NCI-H748 treated with DMSO at 0.1 percent for 48 hours (cell line): Measurements from ENCODE around the gene FADS6.

ENCODE experiments used
- DNase-seq: peaks from one replicate; lab custom pipeline; 2025; lab: John Stamatoyannopoulos, UW

Gene FADS6

DNA sequence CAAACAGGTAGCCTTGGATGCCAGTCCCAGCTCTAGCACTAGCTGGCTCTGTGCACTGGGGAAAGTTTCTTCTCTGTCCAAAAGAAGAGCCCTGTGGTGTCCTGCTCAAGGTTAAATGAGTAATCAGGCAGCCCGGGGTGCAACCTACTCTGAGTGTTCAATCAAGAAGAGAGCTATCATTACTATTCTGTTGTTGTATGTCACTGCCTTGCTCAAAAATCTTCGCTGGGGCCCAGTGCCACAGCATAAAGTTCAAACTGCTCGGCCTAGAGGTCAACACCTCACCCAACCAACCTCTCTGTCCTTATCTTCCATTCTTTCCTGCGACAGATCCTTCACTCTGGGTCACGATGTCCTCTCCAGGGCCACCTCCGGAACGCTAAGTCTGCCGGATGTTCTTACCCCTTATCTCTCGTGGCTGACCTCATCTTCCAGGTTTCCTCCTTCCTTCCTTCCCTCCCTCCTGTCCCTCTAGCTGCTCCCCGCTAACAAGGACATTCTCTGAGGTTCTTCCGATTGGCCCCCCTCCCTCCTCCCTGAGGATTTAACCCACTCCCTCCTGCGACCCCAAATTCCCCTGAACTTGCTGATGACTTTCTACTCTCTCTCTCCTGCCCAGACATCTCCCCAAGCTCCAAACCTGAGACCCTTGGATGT, 25.1 kb downstream of the FADS6 start:
- DNase-seq = no peak

DNA sequence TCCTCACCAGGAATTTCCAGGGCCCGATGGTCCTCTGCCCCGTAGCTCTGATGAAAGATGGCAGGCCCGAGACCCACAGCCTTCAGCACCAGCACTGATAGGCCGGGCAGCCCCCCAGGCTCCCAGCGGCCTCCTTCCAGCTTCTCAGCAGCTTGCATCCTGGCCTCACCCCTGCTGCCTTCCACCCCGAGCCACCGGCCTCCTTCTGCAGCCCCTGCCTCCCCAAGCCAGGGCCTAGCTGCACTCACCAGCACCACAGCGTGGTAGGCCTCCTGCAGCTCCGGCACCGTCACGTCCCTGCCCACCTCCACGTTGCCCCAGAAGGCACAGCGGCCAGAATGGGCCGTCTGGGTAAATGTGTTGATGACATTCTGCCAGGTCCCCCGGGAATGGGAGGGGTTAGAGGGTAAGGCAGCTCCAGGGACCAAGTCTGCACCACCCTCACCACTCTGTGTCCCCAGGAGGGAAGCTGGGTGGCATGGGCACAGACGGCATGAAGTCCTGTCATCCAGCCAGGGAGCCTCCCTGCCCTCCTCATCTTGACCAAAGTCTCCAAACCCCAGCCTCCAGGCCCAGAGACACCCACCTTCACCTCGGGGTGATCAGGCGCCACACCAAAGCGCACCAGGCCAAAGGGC, 27.1 kb downstream of the FADS6 start:
- DNase-seq = no peak

DNA sequence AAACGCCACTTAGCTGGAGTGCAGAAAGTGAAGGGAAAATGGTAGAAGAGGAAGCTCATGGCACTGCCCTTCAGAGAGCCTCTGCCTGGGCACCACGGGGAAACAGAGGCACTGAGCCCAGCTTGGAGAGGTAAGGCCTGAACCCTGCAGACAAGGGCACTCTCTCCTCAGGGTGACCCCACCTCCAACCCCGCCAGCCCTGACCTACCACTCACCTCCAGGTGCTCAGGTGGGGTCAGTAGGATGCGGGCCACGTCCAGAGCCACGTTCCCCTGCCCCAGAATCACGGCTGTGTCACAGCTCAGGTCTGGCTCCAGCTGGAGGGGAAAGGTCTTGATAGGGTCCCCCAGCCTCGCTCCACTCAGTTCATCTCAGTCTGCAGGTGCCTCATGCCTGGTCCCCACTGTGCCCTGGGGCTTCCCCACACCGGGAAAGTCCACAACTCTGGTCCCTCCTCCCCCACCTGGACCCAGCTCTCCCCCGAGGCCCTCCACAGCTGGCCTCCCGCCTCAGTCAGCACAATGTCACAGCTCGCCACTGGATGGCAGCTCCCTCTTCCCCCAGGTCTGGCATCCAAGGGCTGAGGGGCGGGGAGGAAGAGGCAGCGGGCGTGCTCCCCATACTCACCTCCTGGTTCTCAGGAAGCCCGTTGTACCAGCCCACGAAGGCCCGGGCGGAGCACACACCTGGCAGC, 27.8 kb downstream of the FADS6 start:
- no peak for DNase-seq

DNA sequence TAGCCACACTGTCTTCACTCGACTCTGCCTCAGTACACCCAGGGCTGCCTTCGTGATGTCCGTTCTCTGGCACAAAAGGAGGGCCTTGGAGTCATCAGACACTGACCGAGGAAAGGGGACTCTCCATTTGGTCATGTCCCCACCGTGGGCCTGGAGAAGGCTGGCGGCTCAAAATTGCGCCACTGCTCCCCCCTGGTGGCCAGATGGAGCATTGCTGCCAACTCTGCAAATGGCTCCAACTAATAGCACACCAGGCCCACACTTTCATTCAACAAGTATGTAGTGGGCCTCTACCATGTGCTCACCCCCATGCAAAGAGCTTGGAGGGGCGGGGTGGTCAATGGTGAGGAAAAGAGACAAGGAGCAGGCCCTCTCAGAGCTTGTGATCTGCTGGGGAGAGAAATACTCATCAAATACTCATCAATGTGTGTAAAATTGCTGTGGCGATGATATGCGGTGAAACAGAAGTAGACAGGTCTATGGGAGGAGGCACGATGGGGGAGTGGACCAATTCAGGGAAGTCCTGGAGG, 28.5 kb downstream of the FADS6 start:
- DNase-seq = no peak

DNA sequence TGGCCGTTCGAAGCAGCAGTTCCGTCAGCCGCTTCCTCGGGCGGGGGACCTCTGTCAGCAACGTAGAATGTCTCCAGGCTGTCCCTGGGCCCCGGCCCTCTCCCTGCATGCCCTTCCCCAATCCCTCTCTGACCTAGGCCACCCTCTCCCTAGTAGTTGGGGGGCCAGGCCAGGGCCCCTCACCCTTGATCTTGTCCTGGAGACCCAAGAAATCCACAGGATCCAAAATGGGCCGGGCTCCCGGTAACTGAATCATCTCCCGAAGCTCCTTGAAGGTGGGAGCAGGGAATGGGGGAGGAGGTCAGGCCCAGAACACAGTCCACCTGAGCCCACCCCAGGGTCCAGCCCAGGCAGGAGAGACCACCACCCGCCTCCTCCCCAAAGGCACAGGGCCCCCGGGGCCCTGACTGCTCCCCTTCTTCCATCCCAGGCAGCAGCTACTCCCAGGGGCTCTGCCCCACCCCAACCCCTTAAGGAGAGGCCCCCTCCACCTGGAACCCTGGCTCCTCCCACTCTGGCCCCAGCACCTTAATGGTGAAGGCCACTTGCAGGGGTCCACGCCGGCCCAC, 29.1 kb downstream of the FADS6 start:
- DNase-seq = no peak

DNA sequence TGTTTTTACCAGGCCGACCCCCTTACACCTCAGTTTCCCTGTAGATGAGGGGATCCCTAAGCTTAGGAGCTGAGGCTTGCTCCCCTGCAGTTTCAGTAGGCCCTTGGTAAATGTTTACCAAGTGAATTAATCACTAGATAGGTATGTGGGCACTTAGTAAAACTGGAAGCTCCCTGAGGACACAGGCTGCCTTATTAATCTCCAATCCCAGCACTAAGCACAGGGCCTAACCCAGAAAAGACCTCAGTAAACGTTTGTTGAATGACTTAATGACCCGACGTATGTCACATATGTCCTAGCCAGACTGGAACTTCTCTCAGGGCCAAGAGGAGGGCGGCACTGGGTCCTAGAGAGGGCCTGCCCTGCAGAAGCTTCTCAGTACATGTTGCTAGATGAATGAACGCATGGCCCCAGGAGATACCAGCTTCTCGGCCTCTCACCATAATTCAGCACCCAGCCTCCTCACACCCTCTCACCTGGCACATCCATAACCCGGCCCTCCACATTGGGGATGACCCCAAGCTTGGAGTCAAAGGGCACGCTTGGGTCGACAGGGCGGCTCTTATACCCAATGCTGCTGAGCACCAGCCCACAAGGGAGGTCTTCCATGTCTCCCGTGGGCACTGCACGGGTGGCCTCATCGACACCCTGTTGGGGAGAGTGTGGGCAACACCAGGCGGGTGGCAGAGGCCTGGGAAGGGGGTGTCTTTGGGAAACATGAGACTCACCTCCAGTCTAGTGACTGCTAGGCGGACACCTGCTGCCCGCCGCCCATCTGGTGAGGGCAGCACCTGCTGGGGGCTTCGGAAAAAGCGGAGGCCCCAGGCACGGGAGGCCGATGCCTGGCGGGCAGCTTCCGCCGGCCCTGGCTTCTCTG, 29.8 kb downstream of the FADS6 start:
- DNase-seq = no peak

DNA sequence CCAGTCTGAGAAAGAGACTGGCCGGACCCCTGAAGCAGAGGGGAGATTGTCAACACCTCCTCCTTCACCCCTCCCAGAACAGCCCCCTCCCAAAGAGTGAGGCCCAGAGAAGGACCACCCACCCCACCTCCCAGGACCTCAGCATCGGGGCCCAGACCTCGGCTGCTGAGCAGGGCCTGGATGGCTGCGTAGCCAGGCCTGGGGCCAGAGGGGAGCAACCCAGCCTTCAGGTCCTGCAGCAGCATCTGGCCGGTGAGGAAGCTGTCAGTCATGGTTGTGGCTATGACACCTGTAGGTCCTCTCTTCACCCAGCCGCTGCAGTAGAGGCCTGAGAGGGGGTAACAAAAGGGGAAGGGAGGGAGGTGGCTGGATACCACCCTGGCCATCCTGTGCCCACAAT, 30.5 kb downstream of the FADS6 start:
- DNase-seq = no peak

DNA sequence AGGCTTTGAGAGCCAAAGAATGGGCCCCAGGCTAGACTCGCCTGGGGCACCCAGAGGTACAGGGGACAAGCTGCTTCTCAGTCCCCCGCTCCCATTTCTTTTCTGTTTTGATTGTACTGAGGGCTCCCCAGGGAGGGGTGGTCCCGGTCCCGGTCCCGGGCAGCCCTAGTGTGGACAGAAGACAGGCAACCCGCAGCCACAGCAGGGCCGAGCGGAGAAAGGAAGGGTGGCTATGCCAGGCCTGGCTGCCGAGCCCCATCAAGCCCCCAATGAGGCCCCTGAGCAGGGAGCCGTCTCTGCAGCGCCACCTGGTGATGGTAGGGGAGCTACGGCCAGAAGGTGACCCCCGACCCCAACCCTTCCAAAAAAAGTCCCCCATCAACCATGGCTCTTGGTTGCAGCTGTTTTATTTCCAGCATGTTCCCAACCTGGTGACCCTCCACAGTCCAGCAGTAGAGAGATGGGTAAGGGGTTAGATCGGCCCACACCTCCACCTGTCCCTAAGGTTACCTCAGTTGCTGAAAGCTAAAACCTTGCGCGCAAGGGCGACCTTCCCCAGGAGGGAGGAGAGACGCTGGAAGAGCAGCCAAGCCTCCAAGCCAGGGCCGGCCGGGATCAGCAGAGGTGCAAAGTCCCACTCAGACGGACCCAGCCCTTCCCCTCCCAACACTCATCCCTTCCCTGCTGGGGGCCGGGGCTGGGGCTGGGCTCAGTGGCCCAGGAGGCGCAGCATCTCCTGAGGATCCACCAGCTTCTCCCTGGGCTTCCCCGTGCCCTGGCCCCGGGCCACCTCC, 31.1 kb downstream of the FADS6 start:
- DNase-seq = no peak

DNA sequence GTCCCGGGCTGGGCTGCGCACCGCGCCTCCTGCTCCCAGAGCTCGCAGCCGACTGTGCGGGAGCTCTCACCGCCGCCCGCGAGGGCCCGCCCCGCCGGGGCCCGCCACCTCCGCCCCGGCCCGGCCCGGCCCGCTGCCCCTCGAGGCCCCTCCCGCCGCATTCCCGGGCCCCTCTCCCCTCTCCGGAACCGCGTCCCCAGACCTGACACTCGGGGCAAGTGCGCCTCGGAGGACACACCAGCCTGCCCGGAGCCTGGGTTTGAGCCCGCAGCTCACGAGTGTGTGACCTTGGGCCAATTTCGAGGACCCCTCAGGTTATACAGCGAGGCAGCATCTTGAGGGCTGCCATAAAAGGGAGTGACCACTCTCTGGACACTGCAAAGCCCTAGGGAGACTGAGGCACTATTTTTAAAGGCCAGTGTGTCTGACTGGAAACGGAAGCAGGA, 31.7 kb downstream of the FADS6 start:
- DNase-seq = no peak

DNA sequence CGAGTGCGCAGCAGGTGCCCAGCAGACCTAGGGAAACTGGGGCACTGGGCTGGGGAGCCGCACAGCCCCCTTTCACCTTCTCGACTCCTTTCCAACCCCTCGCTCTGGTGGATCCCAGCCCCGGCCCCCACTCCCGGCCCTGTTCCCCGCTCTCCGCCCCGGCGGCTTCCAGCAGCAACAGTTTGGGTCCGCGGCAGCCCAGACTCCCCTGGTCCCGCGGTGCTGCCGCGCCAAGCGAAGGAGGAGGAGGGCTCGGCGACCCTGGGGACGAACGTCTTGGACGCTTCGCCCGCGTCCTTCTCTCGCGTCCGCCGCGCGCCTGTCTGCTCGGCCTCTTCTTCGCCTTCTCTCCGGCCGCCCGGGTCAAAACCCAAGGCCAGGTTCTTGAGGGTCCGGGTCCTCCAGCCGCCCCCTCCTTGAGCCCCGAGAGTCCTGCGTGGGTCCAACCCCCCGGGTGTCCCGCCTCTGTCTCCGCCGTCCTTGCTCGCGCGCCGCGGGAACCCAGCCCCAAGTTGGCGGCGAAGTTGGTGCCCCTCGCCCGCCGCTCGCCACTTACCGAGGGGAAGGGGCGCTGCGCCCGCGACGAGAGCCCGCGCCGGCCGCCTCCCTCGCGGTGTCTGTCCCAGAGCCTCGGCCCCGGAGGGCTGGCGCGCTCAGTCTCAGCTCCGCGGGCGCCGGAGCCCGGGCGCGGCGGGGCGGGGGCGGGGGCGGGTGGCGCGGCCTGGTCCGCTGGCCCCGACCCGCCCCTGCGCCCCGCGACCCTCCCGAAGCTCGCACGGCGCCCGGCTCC, 32.4 kb downstream of the FADS6 start:
- DNase-seq = no peak

DNA sequence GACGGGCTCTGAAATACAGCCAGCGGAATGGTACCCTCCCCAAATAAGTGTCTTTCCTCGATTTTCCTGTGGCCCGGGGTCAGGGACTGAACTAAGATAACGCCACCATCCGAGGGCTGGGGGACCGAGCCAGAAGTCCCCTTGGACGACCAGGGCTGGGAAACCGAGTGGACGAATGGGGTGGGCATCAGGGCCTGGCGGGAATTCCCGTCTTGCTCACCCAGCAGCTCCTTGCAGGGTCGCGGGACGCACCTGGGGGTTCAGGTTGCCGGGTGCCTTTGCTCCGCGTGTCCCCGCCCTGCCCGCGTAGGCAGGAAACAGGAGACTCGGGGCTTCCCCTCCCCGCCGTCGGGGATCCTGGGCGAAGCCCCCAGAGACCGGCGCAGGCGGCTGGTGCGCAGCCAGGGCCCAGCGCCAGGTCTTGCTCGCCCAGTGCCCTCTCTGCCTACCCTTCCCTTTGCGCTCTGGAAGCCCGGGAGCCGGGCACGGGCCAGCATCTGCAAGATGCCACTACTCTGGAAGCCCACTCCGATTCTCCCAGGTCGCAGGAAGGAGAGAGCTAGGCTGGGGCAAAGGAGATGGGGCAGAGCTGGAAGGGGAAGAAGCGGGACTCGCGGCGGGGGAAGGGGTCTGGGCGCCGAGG, 33.1 kb downstream of the FADS6 start:
- no peak for DNase-seq

DNA sequence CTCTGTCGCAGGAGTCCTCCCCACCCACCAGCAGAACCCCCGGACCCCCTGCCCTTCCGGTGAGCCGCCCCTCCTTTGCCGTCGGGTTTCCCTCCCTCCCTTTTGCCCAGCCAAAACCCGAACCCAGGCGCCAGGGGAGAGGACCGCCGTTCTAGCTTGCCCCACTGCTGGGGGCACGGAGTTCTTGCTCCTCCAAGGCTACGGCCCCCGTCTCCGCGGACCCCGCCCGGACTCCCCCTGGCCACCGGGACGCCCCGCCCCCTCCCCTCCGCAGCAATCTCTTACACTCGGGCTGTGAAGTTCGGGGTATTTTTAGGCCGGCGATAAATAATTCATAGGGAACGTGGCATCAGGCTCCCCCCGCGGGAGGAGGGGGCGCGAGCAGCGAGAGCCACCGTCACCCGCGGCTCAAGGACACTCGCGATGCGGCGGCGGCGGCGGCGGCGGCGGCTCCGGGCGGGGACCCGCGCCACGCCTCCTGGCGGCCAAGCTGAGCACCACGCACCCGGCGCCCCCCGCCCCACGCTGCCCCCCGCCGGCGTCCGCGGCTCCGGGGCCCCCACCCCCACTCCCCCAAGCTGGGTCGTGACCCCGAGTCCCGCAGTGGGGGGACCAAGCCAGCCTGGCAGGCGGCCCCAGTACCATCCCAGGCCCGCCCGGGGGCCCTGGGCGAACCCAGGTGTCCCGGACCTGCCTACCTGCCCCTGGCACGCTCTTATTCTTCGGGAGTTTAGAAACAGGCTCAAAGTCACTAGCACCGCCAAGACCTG, 33.8 kb downstream of the FADS6 start, which contains the start of gene GRIN2C:
Gene GRIN2C (minus strand): TSS at position 427 of the 770 bp plus-strand sequence. CDS start 4,793 bp downstream, outside the sequence.
- no peak for DNase-seq

DNA sequence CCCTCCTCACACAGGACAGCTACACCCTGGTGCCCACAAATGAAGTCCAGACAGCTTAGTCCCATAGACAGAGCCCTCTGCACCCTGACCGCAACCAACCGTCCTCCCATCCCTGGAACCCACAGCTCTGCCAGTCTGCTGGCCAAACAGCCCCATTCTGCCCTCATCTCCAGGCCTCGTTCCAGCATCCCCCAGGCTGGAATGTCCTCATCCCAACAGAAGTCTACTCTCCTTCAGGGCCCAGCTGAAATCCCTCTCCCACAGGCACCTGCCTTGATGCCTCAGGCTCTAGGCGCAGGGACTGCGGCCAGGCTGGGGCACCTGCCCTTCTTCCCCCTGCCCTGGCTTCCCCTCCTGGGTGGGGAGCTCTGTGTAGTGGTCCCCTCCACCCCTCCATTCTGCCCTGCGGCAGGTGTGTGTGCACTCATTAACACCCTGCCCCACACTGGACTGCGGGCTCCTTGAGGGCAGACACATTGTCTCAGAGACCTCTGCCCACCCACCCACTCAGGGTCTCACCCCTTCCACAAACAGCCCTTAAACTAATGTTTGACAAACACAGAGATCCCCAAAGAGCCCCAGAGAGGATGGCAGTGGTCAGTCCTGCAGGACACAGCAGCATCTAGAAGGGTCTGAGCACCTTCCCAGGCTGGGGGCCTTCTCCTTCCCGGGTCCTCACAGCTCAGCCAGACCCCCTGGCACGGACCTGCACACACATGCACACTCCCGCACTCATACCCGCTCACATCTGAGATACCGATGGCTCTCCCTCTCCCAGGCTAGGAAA, 34.6 kb downstream of the FADS6 start:
- DNase-seq = no peak

DNA sequence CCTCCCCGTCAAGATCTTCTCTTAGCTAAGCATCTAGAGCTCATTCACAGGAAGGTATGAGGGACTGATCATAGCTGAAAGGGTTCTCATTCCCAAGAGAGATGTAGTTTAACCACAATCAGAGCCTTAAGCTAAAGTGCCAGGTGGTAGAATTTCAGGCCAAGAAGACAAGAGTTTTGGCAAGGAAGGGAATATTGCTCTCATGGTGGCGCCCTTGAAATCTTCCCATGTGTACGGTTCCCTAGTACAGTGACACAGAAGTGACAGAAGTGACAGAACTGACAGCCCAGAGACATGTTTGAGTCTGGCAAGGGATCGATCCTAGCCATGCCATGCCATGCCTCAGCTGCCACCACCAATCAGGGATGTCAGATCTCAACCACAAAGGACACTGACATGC, 36.2 kb downstream of the FADS6 start:
- no peak for DNase-seq

DNA sequence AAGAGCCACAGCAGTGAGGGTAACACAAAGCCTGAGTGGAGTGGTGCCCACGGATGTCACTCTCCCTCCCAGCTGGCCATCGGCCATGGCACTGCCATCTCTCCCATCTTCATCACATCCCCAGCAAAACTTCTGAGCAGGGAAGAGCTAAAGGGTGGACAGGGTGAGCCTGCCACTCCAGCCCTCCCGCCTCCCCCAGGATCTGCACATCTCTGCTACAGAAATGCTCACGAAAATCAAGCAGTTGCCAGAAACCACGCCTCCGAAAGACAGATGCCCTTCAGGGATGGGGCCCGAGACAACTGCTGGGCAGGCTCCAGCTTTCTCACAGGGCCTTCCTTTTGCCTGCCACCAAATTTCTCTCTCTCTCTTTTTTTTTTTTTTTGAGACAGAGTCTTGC, 37.3 kb downstream of the FADS6 start:
- no peak for DNase-seq

DNA sequence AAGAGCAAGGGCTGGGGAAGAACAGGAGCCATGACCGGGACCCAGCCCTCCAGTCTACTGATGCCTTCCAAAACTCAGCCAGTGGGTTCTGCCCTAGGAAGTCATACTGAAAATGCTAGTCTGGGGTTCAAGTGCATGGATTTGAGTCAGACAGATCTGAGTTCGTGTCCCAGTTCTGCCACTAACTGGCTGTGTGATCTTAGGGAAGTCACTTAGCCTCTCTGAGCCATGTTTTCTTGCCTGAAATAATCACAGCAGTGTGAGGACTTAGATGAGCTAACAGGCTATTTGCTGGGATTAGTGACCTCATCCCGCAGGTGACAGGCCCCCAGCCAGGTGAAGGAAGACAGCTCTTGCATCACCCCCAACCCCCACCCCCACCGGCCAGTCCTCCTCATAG, 38.1 kb downstream of the FADS6 start:
- no peak for DNase-seq

DNA sequence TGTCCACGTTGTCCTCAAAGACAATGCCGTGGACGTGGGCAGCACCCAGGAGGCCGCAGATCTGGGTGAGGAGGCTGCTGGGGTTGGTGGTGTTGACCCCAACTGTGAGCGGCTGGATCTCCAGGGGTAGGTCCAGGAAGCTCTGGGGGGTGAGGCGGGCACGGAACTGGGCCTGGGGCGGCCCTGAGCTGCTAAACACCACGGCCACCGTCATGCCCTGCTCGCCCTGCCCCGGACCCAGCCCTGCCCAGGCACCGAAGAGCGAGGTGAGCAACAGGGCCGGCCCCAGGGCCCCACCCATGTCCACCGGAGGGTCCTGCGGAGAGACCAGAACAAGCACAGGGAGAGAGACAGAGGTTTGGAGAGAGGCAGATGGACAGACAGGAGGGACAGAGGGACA, 38.6 kb downstream of the FADS6 start:
- DNase-seq = no peak

DNA sequence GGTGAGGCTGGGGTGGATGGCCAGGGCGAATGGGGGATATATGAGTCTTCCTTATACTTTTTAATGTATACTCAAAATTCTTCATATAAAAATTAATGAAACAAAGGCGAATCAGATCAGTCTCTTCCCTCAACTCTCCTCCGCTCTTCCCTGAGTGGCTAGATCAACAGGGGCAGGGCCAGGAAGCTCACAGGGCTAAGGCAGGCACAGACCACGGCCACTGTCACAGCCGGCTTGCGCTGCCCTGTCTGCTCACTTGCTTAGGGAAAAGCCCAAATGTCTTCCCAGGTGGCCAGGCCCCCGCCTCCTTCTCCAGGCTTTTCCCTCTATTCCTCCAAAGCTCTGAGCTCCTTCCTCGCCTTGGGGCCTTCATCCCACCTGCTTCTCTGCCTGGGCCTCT, 39.8 kb downstream of the FADS6 start:
- DNase-seq = no peak
